CD4-positive, alpha-beta T cell (primary cell): ENCODE results near the gene PCDHA1. TPM values are rescaled to one million over a fixed set of nuclear protein-coding genes. Genes with fewer than 3 reads are reported as not detected.

Experiments used
- ATAC-seq: fragments of 200-7000 bp; cut with Tn5 transposase; one replicate; pipeline ENCODE4 v1.10.0; 2022; ENCODE audit warnings: mild to moderate bottlenecking; ENCODE audit not compliant: poor library complexity
- CTCF ChIA-PET: fragments of 350-600 bp; sonication (Branson Sonifier 250); formaldehyde crosslinking; loops from one replicate; lab custom pipeline; 2021; ENCODE audit warnings: antibody characterized with exemption, inconsistent platforms; lab: Charles Lee
- POLR2A ChIA-PET: fragments of 350-600 bp; sonication (Branson Sonifier 250); formaldehyde crosslinking; loops from one replicate; lab custom pipeline; 2021; ENCODE audit warnings: antibody characterized with exemption, inconsistent platforms; lab: Charles Lee
- DNase-seq, 14 experiments: peaks; one replicate each; pipeline ENCODE4 v3.0.0-alpha.2; 2013 to 2020; ENCODE audit warnings: mixed read lengths in 2 of 14
- H3K27ac ChIP-seq, 2 donors: one replicate each; pipeline versions ENCODE4 v1.5.1 to v1.7.0; 2013; ENCODE audit warnings: low read length in 2 of 2, low read depth in 1 of 2, mild to moderate bottlenecking in 1 of 2
- H3K27me3 ChIP-seq, 2 experiments: 1 replicate in 1 of 2; 2 replicates in 1 of 2; pipeline versions ENCODE4 v1.6.1 to v1.7.0; 2013; ENCODE audit warnings: low read length in 2 of 2, control low read depth in 1 of 2, mild to moderate bottlenecking in 1 of 2, moderate library complexity in 1 of 2; ENCODE audit not compliant: insufficient read depth in 2 of 2, control insufficient read depth in 1 of 2
- H3K36me3 ChIP-seq: one replicate; pipeline ENCODE4 v1.6.1; 2013; ENCODE audit warnings: low read length, control low read depth; ENCODE audit not compliant: insufficient read depth
- H3K4me1 ChIP-seq: one replicate; pipeline ENCODE4 v1.6.1; 2013; ENCODE audit warnings: low read length, control low read depth; ENCODE audit not compliant: insufficient read depth
- H3K4me3 ChIP-seq: one replicate; pipeline ENCODE4 v1.5.1; 2013; ENCODE audit warnings: mild to moderate bottlenecking, low read length, moderate library complexity
- H3K9me3 ChIP-seq, 2 experiments: 1 replicate in 1 of 2; 2 replicates in 1 of 2; pipeline versions ENCODE4 v1.6.1 to v1.7.0; 2013; ENCODE audit warnings: low read length in 2 of 2, mild to moderate bottlenecking in 2 of 2, control low read depth in 1 of 2, moderate library complexity in 1 of 2; ENCODE audit not compliant: control insufficient read depth in 1 of 2, insufficient read depth in 1 of 2
- H3K27ac Mint-ChIP-seq: one replicate; pipeline ENCODE4 v1.8.0; 2020; ENCODE audit warnings: mixed read lengths
- H3K27me3 Mint-ChIP-seq: one replicate; pipeline ENCODE4 v1.8.0; 2021; ENCODE audit warnings: mixed read lengths
- H3K36me3 Mint-ChIP-seq: one replicate; pipeline ENCODE4 v1.8.0; 2021; ENCODE audit warnings: low read depth, mixed read lengths
- H3K4me1 Mint-ChIP-seq: one replicate; pipeline ENCODE4 v1.8.0; 2021; ENCODE audit warnings: low read depth, mixed read lengths
- H3K4me3 Mint-ChIP-seq: one replicate; pipeline ENCODE4 v1.8.0; 2020; ENCODE audit warnings: mild to moderate bottlenecking, mixed read lengths
- H3K9me3 Mint-ChIP-seq: one replicate; pipeline ENCODE4 v1.8.0; 2020; ENCODE audit warnings: mixed read lengths
- intact Hi-C, 2 experiments: fragments of 100-400 bp; cut with DNase I in 1 of 2; cut with micrococcal nuclease in 1 of 2; formaldehyde crosslinking; loops; one replicate each; pipeline versions ENCODE4 v1.15.1 to v1.9.0; 2023 to 2025; cut with DNase I, micrococcal nuclease
- total RNA-seq, 174 experiments: library from RNA in 2 of 174; stranded (reverse) in 2 of 174; gene quantifications; one replicate each; pipeline ENCODE4 v1.2.3 and lab custom pipeline; 2021 to 2026
- TF ChIP-seq, protein P1 (sequence below): fragments of 200-600 bp; IDR thresholded peaks from one replicate; pipeline ENCODE4 v1.8.0; 2022; ENCODE audit warnings: antibody characterized with exemption, mild to moderate bottlenecking

PCDHA1 gene
- total RNA-seq, 2 experiments from 2014 or later = not detected

DNA sequence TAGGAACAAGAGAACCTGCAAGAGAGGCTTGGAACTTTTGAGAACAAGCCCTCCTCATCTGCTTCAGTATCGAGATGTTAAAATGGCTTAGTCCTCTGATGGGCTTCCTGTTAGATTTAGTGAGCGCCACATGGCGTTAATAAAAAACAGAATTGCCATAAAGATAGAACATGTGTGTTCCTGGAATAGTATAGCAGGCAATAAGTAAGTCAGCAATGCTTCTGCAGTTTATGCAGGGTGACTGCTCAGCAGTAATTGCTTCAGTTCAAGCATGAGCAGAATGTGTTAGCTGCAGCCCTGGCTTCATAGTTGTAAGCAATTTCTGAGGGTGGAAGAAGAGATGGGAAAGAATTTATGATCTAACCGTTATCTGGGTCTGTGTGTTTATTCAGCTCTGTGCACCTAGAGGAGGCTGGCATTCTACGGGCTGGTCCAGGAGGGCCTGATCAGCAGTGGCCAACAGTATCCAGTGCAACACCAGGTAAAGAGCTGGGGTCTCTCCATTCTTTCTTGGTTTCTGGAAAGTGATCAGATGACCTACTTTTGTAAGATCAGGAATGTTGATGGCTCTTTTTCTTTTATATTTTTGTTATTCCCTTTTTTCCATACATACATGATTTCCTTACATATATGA, 196.3 kb downstream of the PCDHA1 start:
- Histone ChIP-seq H3K9me3 (peaks cover 0 to 5% of the 10 kb centered on the region in 2 experiments), H3K27ac (no peak overlapping the region), H3K27me3 (no peaks in the 10 kb centered on the region), H3K4me3 (no peak overlapping the region), H3K4me1 (no peaks in the 10 kb centered on the region), H3K36me3 (no peaks in the 10 kb centered on the region)
- ChIA-PET POLR2A (no interaction called here), CTCF (no interaction called here)
- H3K4me3 Mint-ChIP-seq = no peak overlapping the region
- intact Hi-C loops = no loop called here
- TF ChIP-seq, protein P1, sequence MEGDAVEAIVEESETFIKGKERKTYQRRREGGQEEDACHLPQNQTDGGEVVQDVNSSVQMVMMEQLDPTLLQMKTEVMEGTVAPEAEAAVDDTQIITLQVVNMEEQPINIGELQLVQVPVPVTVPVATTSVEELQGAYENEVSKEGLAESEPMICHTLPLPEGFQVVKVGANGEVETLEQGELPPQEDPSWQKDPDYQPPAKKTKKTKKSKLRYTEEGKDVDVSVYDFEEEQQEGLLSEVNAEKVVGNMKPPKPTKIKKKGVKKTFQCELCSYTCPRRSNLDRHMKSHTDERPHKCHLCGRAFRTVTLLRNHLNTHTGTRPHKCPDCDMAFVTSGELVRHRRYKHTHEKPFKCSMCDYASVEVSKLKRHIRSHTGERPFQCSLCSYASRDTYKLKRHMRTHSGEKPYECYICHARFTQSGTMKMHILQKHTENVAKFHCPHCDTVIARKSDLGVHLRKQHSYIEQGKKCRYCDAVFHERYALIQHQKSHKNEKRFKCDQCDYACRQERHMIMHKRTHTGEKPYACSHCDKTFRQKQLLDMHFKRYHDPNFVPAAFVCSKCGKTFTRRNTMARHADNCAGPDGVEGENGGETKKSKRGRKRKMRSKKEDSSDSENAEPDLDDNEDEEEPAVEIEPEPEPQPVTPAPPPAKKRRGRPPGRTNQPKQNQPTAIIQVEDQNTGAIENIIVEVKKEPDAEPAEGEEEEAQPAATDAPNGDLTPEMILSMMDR = no peak
- no peaks in the 10 kb centered on the region for H3K4me1 Mint-ChIP-seq
- H3K9me3 Mint-ChIP-seq = no peaks in the 10 kb centered on the region
- ATAC-seq (no peak), DNase-seq (no peak)
- no peaks in the 10 kb centered on the region for H3K36me3 Mint-ChIP-seq
- H3K27me3 Mint-ChIP-seq = peaks cover 37% of the 10 kb centered on the region
- no peak overlapping the region for H3K27ac Mint-ChIP-seq

DNA sequence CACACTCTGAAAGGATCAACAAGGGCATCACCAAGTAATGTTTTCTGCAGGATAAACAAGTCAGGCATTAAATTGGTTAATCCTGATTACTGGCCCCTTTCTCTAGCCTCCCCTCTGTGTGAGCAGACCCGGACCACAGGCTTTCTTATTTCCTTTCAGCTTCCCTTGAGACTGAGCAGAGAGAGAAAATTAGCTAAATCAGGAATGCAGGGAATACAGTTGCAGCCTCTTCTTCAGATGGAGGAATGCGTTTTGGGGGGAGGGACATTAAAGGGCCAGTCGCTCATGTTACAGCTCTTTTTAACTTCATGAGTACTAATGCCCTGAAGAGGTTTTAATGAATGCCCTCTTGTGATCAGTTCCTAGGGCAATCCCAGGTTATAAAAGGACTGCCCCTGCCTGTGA, 200.2 kb downstream of the PCDHA1 start:
- POLR2A ChIA-PET = no interaction called here
- TF ChIP-seq, protein P1 = no peak
- Mint-ChIP-seq H3K4me1 (no peaks in the 10 kb centered on the region), H3K27ac (no peak overlapping the region), H3K27me3 (peaks cover 47% of the 10 kb centered on the region), H3K9me3 (no peaks in the 10 kb centered on the region), H3K36me3 (no peaks in the 10 kb centered on the region), H3K4me3 (no peak overlapping the region)
- H3K27ac ChIP-seq = no peak overlapping the region
- DNase-seq (no peak), ATAC-seq (no peak)
- intact Hi-C loops = no loop called here
- H3K4me1 ChIP-seq = no peaks in the 10 kb centered on the region
- CTCF ChIA-PET = no interaction called here
- H3K9me3 ChIP-seq = peaks cover 0 to 5% of the 10 kb centered on the region in 2 experiments
- H3K27me3 ChIP-seq = peaks cover 0 to 6% of the 10 kb centered on the region in 2 experiments
- H3K36me3 ChIP-seq = no peaks in the 10 kb centered on the region
- no peak overlapping the region for H3K4me3 ChIP-seq

DNA sequence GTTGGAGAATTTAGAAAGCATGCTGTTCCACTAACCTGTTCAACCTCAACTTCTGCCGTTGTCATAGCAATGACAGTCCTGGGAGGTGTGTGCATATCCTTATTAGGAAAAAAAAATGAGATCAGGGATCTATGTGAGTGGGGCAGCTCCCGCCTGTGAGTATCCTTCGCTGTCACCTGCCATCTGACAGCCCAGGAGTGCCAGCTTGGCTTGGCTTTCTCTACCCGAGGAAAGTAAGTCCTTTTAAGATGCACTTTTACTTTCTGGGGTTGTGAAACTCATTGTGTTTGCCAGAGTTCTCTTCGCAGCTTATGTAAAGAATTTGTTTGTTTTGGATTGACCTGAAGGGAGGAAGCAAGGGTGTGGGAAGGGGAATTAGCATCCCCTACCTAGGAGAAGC, 202.2 kb downstream of the PCDHA1 start:
- Mint-ChIP-seq H3K4me1 (no peaks in the 10 kb centered on the region), H3K27ac (no peak overlapping the region), H3K36me3 (no peaks in the 10 kb centered on the region), H3K4me3 (no peak overlapping the region), H3K27me3 (peaks cover 39% of the 10 kb centered on the region), H3K9me3 (no peaks in the 10 kb centered on the region)
- Histone ChIP-seq H3K4me1 (no peaks in the 10 kb centered on the region), H3K36me3 (no peaks in the 10 kb centered on the region), H3K4me3 (no peak overlapping the region), H3K27me3 (peaks cover 0 to 6% of the 10 kb centered on the region in 2 experiments), H3K9me3 (peaks cover 0 to 5% of the 10 kb centered on the region in 2 experiments), H3K27ac (no peak overlapping the region)
- CTCF ChIA-PET = no interaction called here
- no peak for ATAC-seq
- DNase-seq = no peak
- TF ChIP-seq, protein P1 = no peak
- intact Hi-C loops = no loop called here
- POLR2A ChIA-PET = no interaction called here
